Panc1 (cell line): ENCODE data around the gene GID8. TPM values are rescaled to one million over a fixed set of nuclear protein-coding genes. Genes with fewer than 3 reads are reported as not detected.

Source experiments
- ATAC-seq: fragments of 200-7000 bp; cut with Tn5 transposase; 2 replicates; pipeline ENCODE4 v1.9.1; 2020; ENCODE audit warnings: mild to moderate bottlenecking, moderate library complexity
- BruUV-seq: library from RNA; stranded (reverse); fragments of 400-500 nt; replicated peaks from 2 replicates; lab custom pipeline; 2021; lab: Mats Ljungman, UMichigan
- CTCF ChIA-PET: fragments of 300-600 bp; sonication (Branson Sonifier 250); formaldehyde crosslinking; loops from one replicate; lab custom pipeline; 2022; ENCODE audit warnings: antibody characterized with exemption; lab: Charles Lee
- POLR2A ChIA-PET: fragments of 300-600 bp; sonication (Branson Sonifier 250); formaldehyde crosslinking; loops from one replicate; lab custom pipeline; 2022; ENCODE audit warnings: antibody characterized with exemption; lab: Charles Lee
- DNase-seq: peaks from one replicate; pipeline ENCODE4 v3.0.0-alpha.2; 2010; ENCODE audit warnings: low read depth, low spot score
- H3K27ac ChIP-seq: 2 replicates; pipeline ENCODE4 v1.5.1; 2011; ENCODE audit warnings: mild to moderate bottlenecking, low read length, inconsistent platforms
- H3K27me3 ChIP-seq: fragments of 200-500 bp; sonication (Bioruptor generic); 2 replicates; pipeline ENCODE4 v1.6.0; 2014; ENCODE audit warnings: low read length, inconsistent platforms; ENCODE audit not compliant: control insufficient read depth, insufficient read depth
- H3K36me3 ChIP-seq: fragments of 200-500 bp; sonication (Bioruptor generic); 2 replicates; pipeline ENCODE4 v1.5.1; 2014; ENCODE audit warnings: inconsistent platforms, mild to moderate bottlenecking, low read length, moderate library complexity; ENCODE audit not compliant: control insufficient read depth, insufficient read depth
- H3K4me1 ChIP-seq: 2 replicates; pipeline ENCODE4 v1.5.1; 2011; ENCODE audit warnings: inconsistent platforms, mild to moderate bottlenecking, low read length, moderate library complexity; ENCODE audit not compliant: control insufficient read depth, insufficient read depth
- H3K4me3 ChIP-seq, 2 experiments: 2 replicates each; pipeline ENCODE4 v1.5.1; 2011 to 2012; ENCODE audit warnings: low read depth in 2 of 2, low read length in 2 of 2, mild to moderate bottlenecking in 2 of 2, inconsistent platforms in 1 of 2, moderate library complexity in 1 of 2
- H3K9me3 ChIP-seq: fragments of 200-500 bp; sonication (Bioruptor generic); 2 replicates; pipeline ENCODE4 v1.5.1; 2014; ENCODE audit warnings: low read depth, mild to moderate bottlenecking, inconsistent platforms, low read length, moderate library complexity; ENCODE audit not compliant: control insufficient read depth, insufficient read depth
- POLR2AphosphoS5 ChIP-seq: IDR thresholded peaks from 2 replicates; pipeline ENCODE4 v1.6.1; 2012; ENCODE audit warnings: mild to moderate bottlenecking, low read depth, low read length, moderate library complexity
- SIN3A ChIP-seq: IDR thresholded peaks from 2 replicates; pipeline ENCODE4 v1.6.1; 2012; ENCODE audit warnings: low read depth, mild to moderate bottlenecking, low read length, moderate library complexity, borderline replicate concordance; ENCODE audit not compliant: insufficient read depth
- TCF7L2 ChIP-seq: IDR thresholded peaks from 2 replicates; pipeline ENCODE4 v1.6.1; 2011; ENCODE audit warnings: mild to moderate bottlenecking, low read depth, low read length, inconsistent platforms
- in situ Hi-C: cut with HindIII; loops from 2 replicates; pipeline ENCODE4 v1.10.0; 2016; ENCODE audit warnings: low sequenced_read_pairs, low pct_unique_long_range_greater_than_20kb
- intact Hi-C: fragments of 100-400 bp; cut with micrococcal nuclease; formaldehyde crosslinking; loops from one replicate; pipeline ENCODE4 v1.10.0; 2022; ENCODE audit not compliant: unreplicated experiment
- total RNA-seq: library from RNA; stranded (reverse); gene quantifications from one replicate; pipeline ENCODE4 v1.2.1, GENCODE V29; 2021; ENCODE audit not compliant: unreplicated experiment
- TF ChIP-seq, protein P1 (sequence below): fragments of 450-650 bp; IDR thresholded peaks from 2 replicates; pipeline ENCODE4 v1.5.1; 2017; ENCODE audit warnings: mild to moderate bottlenecking
- TF ChIP-seq, protein P2 (sequence below), 2 experiments: IDR thresholded peaks; 2 replicates each; pipeline ENCODE4 v1.6.1; 2011 to 2012; ENCODE audit warnings: low read depth in 2 of 2, control low read depth in 1 of 2, low read length in 1 of 2, mild to moderate bottlenecking in 1 of 2, moderate library complexity in 1 of 2; ENCODE audit not compliant: insufficient read depth in 1 of 2

GID8 gene
- total RNA-seq, 1 experiment from 2014 or later, result 37.3 TPM

DNA sequence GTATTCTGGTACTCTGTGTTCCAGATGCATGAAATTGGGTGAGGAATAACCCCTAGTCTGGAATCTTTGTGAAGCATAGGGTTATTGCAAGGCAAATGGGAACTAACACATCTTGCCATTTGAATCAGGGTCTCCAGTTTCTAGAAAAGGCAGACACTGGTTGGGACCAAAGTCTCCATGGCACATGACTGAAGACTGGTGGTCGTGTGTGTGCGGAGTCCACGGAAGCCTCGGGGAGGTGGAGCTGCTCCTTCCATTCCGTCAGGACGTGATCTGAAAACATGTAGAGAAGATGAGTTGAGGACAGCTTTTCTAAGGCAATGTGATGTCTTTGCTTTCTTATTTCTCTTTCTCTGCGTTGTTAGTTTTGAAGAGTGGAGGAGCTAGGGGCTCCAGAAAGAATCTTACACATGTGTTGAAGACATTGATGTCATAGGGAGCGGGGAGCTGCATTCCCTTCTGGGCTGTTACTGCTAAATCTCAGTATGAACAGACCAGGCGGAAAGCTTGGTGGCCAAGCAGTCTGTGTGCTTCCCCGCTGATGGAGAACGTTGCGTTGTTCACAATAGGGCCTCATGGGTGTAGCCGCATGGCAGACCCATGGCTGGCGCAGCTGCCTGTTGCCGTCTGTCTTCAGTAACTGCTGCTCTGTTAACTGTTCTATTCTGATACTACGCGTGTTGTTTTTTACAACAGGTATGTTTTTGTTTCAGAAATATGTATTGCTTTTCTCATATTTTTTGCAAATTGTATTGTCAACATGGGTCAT is 9.8 kb downstream of the GID8 start:
- H3K36me3 ChIP-seq, result peaks cover 13% of the 10 kb centered on the region
- no peak for DNase-seq
- H3K4me1 ChIP-seq, result no peaks in the 10 kb centered on the region
- CTCF ChIA-PET, result no interaction called here
- in situ Hi-C loops (no loop called here), intact Hi-C loops (no loop called here)
- no peaks in the 10 kb centered on the region for H3K9me3 ChIP-seq
- no peak overlapping the region for H3K27ac ChIP-seq
- ATAC-seq, result no peak
- TF ChIP-seq, protein P1, sequence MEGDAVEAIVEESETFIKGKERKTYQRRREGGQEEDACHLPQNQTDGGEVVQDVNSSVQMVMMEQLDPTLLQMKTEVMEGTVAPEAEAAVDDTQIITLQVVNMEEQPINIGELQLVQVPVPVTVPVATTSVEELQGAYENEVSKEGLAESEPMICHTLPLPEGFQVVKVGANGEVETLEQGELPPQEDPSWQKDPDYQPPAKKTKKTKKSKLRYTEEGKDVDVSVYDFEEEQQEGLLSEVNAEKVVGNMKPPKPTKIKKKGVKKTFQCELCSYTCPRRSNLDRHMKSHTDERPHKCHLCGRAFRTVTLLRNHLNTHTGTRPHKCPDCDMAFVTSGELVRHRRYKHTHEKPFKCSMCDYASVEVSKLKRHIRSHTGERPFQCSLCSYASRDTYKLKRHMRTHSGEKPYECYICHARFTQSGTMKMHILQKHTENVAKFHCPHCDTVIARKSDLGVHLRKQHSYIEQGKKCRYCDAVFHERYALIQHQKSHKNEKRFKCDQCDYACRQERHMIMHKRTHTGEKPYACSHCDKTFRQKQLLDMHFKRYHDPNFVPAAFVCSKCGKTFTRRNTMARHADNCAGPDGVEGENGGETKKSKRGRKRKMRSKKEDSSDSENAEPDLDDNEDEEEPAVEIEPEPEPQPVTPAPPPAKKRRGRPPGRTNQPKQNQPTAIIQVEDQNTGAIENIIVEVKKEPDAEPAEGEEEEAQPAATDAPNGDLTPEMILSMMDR, result no peak
- TF ChIP-seq POLR2AphosphoS5 (no peak), SIN3A (no peak), TCF7L2 (no peak)
- TF ChIP-seq, protein P2, sequence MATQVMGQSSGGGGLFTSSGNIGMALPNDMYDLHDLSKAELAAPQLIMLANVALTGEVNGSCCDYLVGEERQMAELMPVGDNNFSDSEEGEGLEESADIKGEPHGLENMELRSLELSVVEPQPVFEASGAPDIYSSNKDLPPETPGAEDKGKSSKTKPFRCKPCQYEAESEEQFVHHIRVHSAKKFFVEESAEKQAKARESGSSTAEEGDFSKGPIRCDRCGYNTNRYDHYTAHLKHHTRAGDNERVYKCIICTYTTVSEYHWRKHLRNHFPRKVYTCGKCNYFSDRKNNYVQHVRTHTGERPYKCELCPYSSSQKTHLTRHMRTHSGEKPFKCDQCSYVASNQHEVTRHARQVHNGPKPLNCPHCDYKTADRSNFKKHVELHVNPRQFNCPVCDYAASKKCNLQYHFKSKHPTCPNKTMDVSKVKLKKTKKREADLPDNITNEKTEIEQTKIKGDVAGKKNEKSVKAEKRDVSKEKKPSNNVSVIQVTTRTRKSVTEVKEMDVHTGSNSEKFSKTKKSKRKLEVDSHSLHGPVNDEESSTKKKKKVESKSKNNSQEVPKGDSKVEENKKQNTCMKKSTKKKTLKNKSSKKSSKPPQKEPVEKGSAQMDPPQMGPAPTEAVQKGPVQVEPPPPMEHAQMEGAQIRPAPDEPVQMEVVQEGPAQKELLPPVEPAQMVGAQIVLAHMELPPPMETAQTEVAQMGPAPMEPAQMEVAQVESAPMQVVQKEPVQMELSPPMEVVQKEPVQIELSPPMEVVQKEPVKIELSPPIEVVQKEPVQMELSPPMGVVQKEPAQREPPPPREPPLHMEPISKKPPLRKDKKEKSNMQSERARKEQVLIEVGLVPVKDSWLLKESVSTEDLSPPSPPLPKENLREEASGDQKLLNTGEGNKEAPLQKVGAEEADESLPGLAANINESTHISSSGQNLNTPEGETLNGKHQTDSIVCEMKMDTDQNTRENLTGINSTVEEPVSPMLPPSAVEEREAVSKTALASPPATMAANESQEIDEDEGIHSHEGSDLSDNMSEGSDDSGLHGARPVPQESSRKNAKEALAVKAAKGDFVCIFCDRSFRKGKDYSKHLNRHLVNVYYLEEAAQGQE (IDR thresholded peaks at IDR 0.05; ENCODE audit: insufficient read depth in 1 of 2, low read depth in 2 of 2, low read length in 1 of 2), result no peak
- POLR2A ChIA-PET, result interaction anchor here (0.7 kb wide), 1 partner anchor 46 kb away, joined by 6 read pairs; no protein-coding TSS in a partner anchor
- no peak overlapping the region for H3K4me3 ChIP-seq
- BruUV-seq, result no TSS peak
- no peaks in the 10 kb centered on the region for H3K27me3 ChIP-seq

DNA sequence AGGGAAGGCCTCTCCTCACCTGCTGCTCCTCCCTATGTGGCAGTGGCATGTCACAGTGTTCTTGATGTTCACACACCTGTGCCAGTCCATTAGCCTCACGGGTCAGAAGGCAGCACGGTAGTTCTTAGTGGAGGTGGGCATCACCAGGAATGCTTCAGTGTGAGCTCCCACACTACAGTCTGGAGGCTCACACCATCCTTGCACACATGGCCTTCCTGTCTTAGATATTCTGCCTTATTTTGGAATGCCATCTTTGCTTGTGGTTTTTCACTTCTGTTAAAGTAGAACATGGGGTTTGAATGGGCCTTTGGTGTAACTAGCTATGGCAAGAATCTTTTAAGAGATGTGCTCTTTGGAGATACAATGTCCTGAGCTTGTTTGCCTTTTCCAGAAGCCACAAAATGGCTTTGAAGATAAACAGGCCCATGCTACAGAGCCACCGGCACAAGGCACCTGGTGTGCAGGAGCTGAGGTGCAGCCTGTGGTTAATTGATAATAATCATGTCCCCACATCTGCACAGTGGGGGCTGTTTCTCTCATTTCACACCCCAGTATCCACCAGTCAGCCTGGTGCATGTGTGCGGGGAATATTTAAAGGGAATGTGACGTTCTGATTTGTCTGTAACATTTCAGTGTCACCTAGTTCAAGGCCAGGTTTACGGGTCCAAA is 11.3 kb downstream of the GID8 start:
- peaks cover 6% of the 10 kb centered on the region for H3K36me3 ChIP-seq
- POLR2A ChIA-PET, result no interaction called here
- in situ Hi-C loops, result no loop called here

More for the DNA sequence above, 11.3 kb downstream of the GID8 start:
- no peaks in the 10 kb centered on the region for H3K9me3 ChIP-seq
- no peaks in the 10 kb centered on the region for H3K4me1 ChIP-seq
- ATAC-seq (no peak), DNase-seq (no peak)
- no peak overlapping the region for H3K4me3 ChIP-seq
- H3K27ac ChIP-seq, result no peak overlapping the region
- intact Hi-C loops, result no loop called here
- BruUV-seq, result no TSS peak
- TF ChIP-seq TCF7L2, result no peak
- TF ChIP-seq, protein P1, result no peak
- TF ChIP-seq SIN3A, result no peak
- TF ChIP-seq, protein P2 (IDR thresholded peaks at IDR 0.05; ENCODE audit: insufficient read depth in 1 of 2, low read depth in 2 of 2, low read length in 1 of 2), result no peak
- TF ChIP-seq POLR2AphosphoS5, result no peak
- CTCF ChIA-PET, result no interaction called here
- no peaks in the 10 kb centered on the region for H3K27me3 ChIP-seq
